Naive B cell (primary cell): Measurements from ENCODE around the gene C1QTNF6. TPM values are rescaled to one million over a fixed set of nuclear protein-coding genes. Genes with fewer than 3 reads are reported as not detected.

ENCODE experiments used
- ATAC-seq, 2 donors: fragments of 150-1000 bp; cut with Tn5 transposase; 2 replicates each; pipeline ENCODE4 v1.10.0; 2021; ENCODE audit warnings: low read depth in 2 of 2, mild to moderate bottlenecking in 2 of 2, moderate library complexity in 2 of 2
- DNase-seq: peaks from one replicate; pipeline ENCODE4 v3.0.0; 2022
- H3K27ac Mint-ChIP-seq, 6 donors: one replicate each; pipeline ENCODE4 v1.8.0; 2020 to 2022; ENCODE audit warnings: mild to moderate bottlenecking in 6 of 6, mixed read lengths in 6 of 6, moderate library complexity in 5 of 6, inconsistent platforms in 2 of 6
- H3K27me3 Mint-ChIP-seq, 3 donors: one replicate each; pipeline ENCODE4 v1.8.0; 2021 to 2022; ENCODE audit warnings: mixed read lengths in 3 of 3, mild to moderate bottlenecking in 1 of 3
- H3K36me3 Mint-ChIP-seq, 2 donors: one replicate each; pipeline ENCODE4 v1.8.0; 2020 to 2022; ENCODE audit warnings: mixed read lengths in 2 of 2, inconsistent platforms in 1 of 2, mild to moderate bottlenecking in 1 of 2
- H3K4me1 Mint-ChIP-seq, 3 donors: one replicate each; pipeline ENCODE4 v1.8.0; 2020 to 2022; ENCODE audit warnings: mixed read lengths in 3 of 3, inconsistent platforms in 1 of 3, mild to moderate bottlenecking in 1 of 3, moderate library complexity in 1 of 3
- H3K4me3 Mint-ChIP-seq, 8 donors: one replicate each; pipeline ENCODE4 v1.8.0; 2020 to 2022; ENCODE audit warnings: mild to moderate bottlenecking in 8 of 8, mixed read lengths in 8 of 8, moderate library complexity in 8 of 8, inconsistent platforms in 2 of 8
- H3K9me3 Mint-ChIP-seq, 7 donors: one replicate each; pipeline ENCODE4 v1.8.0; 2020 to 2022; ENCODE audit warnings: mixed read lengths in 7 of 7, mild to moderate bottlenecking in 5 of 7, inconsistent platforms in 2 of 7, moderate library complexity in 1 of 7
- polyA plus RNA-seq, 6 donors: library from polyadenylated mRNA; unstranded; fragments of 300-500 nt; fragmentation: Illumina TruSeq; gene quantifications; one replicate each; pipeline ENCODE4 v1.2.3, GENCODE V29; 2021; ENCODE audit warnings: low read depth in 6 of 6

Gene C1QTNF6
- polyA plus RNA-seq, 6 donors from 2014 or later, result 1.1 to 2.0 (median 1.5) TPM; not detected in 1

DNA sequence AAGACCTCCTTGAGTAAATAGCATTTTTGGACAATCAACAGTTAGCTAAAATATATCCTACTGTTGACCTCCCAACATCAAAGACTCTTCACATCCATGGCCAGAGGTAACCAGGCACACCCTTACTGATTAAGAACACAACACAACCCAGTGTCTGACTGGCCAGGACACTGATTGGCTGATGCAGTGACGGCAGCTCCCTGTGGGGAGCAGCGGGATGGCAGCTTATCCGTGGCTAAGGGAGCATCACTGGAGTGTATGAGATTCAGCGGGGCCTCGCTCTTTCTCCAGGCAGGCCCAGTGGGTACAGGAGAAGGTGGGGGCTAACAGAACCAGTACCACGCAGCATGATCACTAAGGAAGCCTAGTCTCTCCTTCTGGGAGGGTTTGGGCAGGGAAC, 28.0 kb downstream of the C1QTNF6 start:
- Mint-ChIP-seq H3K27me3 (peaks cover 5 to 29% (median 27%) of the 10 kb centered on the region in 3 donors), H3K27ac (no peak overlapping the region), H3K9me3 (peaks cover 0 to 2% (median 0%) of the 10 kb centered on the region in 7 donors), H3K4me1 (peaks cover 7 to 15% (median 14%) of the 10 kb centered on the region in 3 donors), H3K36me3 (no peaks in the 10 kb centered on the region), H3K4me3 (no peak overlapping the region)
- DNase-seq (no peak), ATAC-seq (no peak)

DNA sequence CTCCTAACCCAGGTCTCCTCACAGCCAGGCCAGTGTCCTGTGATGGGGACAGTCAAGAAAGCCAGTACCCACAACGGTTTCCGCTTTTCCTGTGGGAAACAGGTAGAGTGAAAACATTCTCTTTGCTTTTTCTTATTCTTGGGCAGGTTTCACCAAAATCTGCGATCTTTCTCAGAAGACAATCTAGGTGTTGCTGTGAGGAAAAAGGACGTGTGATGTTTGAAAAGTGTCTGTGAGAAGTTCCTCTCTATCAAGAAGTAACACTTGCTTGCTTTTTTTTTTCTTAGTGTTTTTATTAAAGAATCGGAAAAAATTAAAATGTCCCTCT, 29.1 kb downstream of the C1QTNF6 start:
- peaks cover 7 to 13% (median 12%) of the 10 kb centered on the region in 3 donors for H3K4me1 Mint-ChIP-seq
- H3K27ac Mint-ChIP-seq, result no peak overlapping the region
- peaks cover 5 to 35% (median 27%) of the 10 kb centered on the region in 3 donors for H3K27me3 Mint-ChIP-seq
- no peak for DNase-seq
- H3K4me3 Mint-ChIP-seq, result no peak overlapping the region
- no peak for ATAC-seq
- H3K9me3 Mint-ChIP-seq, result peaks cover 0 to 2% (median 0%) of the 10 kb centered on the region in 7 donors
- H3K36me3 Mint-ChIP-seq, result no peaks in the 10 kb centered on the region

DNA sequence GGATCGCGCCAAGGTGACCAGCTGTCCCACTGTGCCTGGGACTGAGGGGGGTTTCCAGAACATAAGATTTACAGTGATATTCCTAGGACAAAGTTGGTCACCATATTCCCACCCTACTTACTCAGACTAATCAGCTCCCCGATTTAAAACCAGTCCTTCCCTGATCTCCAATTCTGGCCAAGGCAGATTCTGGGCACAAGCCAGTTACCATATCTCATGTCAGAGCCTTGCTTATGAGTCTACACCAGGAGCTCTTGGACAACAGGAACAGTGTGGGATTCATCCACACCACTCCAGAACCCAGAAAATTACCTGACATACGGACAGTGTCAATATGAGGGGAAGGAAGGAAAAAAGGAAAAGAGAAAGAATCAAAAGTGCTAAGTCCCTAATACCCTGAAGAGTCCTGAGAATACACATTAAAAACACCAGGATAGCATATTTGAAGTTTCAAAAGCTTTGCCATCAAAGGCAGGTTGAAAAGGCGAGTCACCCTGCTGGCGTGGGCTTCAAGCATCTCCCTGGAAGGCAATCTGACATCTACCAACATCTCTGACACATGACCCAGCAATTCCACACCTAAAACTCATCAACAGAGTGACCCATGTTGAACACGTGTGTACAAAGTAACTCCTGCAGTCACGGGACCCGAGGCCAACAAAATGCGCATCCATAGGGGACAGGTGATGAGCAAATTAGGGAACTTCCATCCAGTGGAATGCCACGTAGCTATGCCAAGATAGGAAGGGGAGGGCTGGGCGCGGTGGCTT, 30.3 kb downstream of the C1QTNF6 start:
- DNase-seq, result no peak
- Mint-ChIP-seq H3K27me3 (peaks cover 5 to 35% (median 24%) of the 10 kb centered on the region in 3 donors), H3K4me1 (peaks cover 4 to 8% (median 7%) of the 10 kb centered on the region in 3 donors)

DNA sequence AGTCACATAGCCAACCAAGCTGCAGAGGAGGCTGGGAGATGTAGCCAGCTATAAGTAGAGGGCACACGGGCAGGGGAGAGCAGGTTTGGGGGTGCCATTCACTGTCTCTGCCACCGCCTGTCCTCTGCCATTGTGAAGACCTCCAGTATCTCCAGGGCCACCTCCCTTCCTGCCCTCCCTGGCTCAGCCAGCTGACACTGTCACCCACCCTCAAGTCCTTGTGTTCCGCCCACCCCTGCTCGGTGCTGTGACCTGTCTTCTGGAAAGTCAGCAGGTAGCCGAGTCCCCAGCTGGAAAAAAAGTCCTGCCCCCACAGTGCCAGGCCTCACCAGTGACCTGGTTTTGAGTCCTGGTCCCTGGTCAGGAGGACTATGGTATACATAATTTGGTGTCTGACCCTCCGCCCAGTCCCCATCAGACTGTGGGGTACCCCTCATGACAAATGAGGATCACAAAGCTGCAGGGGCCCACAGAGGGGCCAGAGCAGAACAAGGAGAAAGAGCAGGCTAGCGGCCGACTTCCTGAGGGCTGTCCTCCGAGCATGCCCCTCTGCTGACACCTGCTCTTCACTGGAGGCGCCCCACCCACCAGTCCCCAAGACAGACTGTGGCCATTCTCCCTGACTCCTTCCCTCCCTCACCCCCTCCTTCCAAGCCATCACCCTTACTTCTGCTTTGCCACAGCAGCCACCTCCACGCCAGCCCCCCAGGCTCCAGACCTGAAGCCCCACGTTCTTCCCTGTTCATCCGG, 31.2 kb downstream of the C1QTNF6 start:
- Mint-ChIP-seq H3K4me3 (no peak overlapping the region), H3K27me3 (peaks cover 5 to 35% (median 23%) of the 10 kb centered on the region in 3 donors), H3K36me3 (no peaks in the 10 kb centered on the region), H3K9me3 (peaks cover 0 to 5% (median 0%) of the 10 kb centered on the region in 7 donors), H3K4me1 (peaks cover 0 to 5% (median 0%) of the 10 kb centered on the region in 3 donors), H3K27ac (peak overlapping the region in 1 of 6 donors; percentile 72)
- no peak for DNase-seq
- ATAC-seq, result no peak

More for the DNA sequence above, 30.3 kb downstream of the C1QTNF6 start:
- no peaks in the 10 kb centered on the region for H3K36me3 Mint-ChIP-seq
- ATAC-seq, result no peak
- peaks cover 0 to 2% (median 0%) of the 10 kb centered on the region in 7 donors for H3K9me3 Mint-ChIP-seq
- H3K4me3 Mint-ChIP-seq, result no peak overlapping the region
- no peak overlapping the region for H3K27ac Mint-ChIP-seq

DNA sequence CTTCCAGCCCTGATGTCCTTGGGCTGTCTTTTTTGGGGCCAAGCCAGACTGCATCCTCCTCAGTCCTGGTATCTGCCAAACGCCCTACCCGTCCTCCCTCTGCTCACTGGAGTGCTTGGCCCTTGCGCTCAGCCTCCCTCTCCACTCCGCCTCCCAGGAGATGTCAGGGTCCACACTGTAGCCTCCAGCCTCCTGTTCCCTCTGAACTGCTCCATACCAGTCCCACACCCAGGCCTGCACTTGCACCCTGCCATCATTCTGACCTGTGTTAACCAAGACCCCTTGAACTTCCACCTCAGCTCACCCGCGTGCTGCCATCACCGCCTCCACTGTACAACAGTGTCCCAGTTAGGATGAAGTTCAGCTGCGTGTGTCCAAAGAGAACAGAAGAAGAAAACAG, 32.1 kb downstream of the C1QTNF6 start:
- Mint-ChIP-seq H3K4me3 (no peak overlapping the region), H3K27ac (peak overlapping the region in 2 of 6 donors; percentile 13 to 93), H3K36me3 (peaks cover 0 to 5% of the 10 kb centered on the region in 2 donors), H3K27me3 (peaks cover 12 to 43% (median 23%) of the 10 kb centered on the region in 3 donors), H3K4me1 (peaks cover 0 to 5% (median 0%) of the 10 kb centered on the region in 3 donors), H3K9me3 (peaks cover 0 to 14% (median under 1%) of the 10 kb centered on the region in 7 donors)
- DNase-seq, result no peak
- no peak for ATAC-seq

DNA sequence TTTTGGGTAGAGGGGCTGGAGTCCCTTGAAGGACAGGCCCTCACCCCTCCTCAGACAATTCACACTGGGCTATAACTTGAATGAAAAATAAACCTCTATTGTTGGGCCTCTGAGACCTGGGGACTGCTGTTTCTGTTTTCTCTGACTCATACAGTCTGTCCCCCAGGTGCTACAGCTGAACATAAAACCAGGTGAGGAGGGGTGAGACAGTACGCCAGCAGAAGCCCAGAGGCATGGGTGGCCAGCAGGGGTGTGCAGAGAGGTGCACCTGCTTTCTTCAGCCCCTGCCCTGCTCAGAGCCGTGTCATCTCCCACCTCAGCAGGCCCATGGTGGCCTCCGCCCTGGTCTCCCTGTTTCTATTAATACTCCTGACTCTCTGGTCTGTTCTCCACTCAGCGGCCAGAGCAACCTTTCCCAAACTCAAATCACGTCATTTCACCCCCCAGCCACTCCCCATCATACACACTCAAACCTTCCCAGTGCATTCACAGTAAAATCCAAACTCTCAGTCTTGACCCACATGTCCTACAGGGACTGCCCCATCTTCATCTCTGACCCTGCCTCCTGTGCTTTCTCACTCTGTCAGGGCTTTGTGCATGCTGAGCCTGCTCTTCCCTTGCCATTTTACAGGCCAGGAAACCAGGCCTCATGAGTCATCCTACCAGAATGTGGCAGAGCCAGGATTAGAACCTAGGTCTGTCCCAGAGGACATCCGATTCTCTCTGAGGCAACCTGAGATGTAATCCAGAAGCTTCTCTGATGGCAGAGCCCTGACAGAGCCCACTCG, 32.9 kb downstream of the C1QTNF6 start:
- H3K27ac Mint-ChIP-seq, result peak overlapping the region in 2 of 6 donors; percentile 58 to 79
- peaks cover 0 to 10% of the 10 kb centered on the region in 2 donors for H3K36me3 Mint-ChIP-seq
- peaks cover 0 to 20% (median 0%) of the 10 kb centered on the region in 7 donors for H3K9me3 Mint-ChIP-seq
- DNase-seq, result no peak
- H3K27me3 Mint-ChIP-seq, result peaks cover 12 to 43% (median 27%) of the 10 kb centered on the region in 3 donors
- H3K4me3 Mint-ChIP-seq, result peak overlapping the region in 1 of 8 donors; percentile 56
- peaks cover 1 to 6% (median 2%) of the 10 kb centered on the region in 3 donors for H3K4me1 Mint-ChIP-seq
- ATAC-seq, result no peak

DNA sequence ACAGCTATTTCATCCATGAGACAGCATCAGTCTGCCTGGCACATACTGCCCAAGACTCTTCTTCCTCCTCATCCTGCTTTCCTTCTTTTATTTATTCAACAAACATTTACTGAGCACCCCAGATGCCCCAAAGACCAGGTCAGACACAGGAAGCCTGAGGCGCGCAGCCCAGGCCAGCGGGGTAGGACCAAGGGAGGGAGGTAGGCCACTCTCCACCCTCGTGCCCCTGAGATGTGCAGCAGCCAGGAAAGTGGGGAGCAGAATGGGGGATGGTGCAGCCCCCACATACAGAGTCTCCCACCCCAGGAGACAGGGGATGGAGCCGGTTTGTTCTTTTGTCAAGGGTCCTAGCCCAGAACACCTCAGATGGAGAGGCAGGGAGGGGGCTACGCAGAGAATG, 34.1 kb downstream of the C1QTNF6 start:
- H3K4me1 Mint-ChIP-seq, result peaks cover 4 to 9% (median 5%) of the 10 kb centered on the region in 3 donors
- DNase-seq (no peak), ATAC-seq (no peak)

DNA sequence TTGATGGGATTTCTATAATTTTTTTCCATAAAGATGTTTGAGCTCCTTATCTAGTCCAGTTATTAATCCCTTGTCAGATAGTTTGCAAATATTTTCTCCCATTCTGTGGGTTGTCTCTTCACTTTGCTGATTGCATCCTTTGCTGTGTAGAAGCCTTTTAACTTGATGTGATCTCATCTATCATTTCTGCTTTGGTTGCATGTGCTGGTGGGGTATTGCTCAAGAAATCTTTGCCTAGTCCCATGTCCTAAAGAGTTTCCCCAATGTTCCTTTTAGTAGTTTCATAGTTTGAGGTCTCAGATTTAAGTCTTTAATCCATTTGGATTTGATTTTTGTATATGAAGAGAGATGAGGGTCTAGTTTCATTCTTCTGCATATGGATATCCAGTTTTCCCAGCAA, 36.6 kb downstream of the C1QTNF6 start:
- no peak overlapping the region for H3K4me3 Mint-ChIP-seq
- H3K4me1 Mint-ChIP-seq, result peaks cover 4 to 5% (median 4%) of the 10 kb centered on the region in 3 donors
- peaks cover 7 to 28% (median 17%) of the 10 kb centered on the region in 3 donors for H3K27me3 Mint-ChIP-seq
- no peak overlapping the region for H3K27ac Mint-ChIP-seq
- peaks cover 0 to 10% of the 10 kb centered on the region in 2 donors for H3K36me3 Mint-ChIP-seq
- no peak for ATAC-seq
- H3K9me3 Mint-ChIP-seq, result peaks cover 0 to 22% (median 0%) of the 10 kb centered on the region in 7 donors
- DNase-seq, result no peak

More for the DNA sequence above, 34.1 kb downstream of the C1QTNF6 start:
- Mint-ChIP-seq H3K36me3 (peaks cover 0 to 10% of the 10 kb centered on the region in 2 donors), H3K9me3 (peaks cover 0 to 22% (median 0%) of the 10 kb centered on the region in 7 donors), H3K27ac (no peak overlapping the region), H3K27me3 (peaks cover 12 to 43% (median 27%) of the 10 kb centered on the region in 3 donors), H3K4me3 (no peak overlapping the region)

DNA sequence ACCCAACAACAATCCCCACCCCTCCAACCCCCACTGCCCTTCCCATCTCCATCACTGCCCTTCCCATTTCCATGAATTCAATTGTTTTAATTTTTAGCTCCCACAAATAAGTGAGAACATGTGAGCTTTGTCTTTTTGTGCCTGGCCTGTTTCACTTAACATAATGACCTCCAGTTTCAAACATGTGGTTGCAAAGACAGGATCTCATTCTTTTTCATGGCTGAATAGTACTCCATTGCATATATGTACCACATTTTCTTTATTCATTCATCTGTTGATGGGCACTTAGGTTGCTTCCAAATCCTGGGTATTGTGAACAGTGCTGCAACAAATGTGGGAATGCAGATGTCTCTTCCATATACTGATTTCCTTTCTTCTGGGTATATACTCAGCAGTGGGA, 37.3 kb downstream of the C1QTNF6 start:
- H3K9me3 Mint-ChIP-seq, result peaks cover 0 to 22% (median 0%) of the 10 kb centered on the region in 7 donors
- ATAC-seq (no peak), DNase-seq (no peak)
- H3K4me1 Mint-ChIP-seq, result peaks cover 4 to 5% (median 4%) of the 10 kb centered on the region in 3 donors
- H3K27ac Mint-ChIP-seq, result no peak overlapping the region
- no peak overlapping the region for H3K4me3 Mint-ChIP-seq
- H3K36me3 Mint-ChIP-seq, result peaks cover 0 to 10% of the 10 kb centered on the region in 2 donors
- peaks cover 7 to 28% (median 17%) of the 10 kb centered on the region in 3 donors for H3K27me3 Mint-ChIP-seq

DNA sequence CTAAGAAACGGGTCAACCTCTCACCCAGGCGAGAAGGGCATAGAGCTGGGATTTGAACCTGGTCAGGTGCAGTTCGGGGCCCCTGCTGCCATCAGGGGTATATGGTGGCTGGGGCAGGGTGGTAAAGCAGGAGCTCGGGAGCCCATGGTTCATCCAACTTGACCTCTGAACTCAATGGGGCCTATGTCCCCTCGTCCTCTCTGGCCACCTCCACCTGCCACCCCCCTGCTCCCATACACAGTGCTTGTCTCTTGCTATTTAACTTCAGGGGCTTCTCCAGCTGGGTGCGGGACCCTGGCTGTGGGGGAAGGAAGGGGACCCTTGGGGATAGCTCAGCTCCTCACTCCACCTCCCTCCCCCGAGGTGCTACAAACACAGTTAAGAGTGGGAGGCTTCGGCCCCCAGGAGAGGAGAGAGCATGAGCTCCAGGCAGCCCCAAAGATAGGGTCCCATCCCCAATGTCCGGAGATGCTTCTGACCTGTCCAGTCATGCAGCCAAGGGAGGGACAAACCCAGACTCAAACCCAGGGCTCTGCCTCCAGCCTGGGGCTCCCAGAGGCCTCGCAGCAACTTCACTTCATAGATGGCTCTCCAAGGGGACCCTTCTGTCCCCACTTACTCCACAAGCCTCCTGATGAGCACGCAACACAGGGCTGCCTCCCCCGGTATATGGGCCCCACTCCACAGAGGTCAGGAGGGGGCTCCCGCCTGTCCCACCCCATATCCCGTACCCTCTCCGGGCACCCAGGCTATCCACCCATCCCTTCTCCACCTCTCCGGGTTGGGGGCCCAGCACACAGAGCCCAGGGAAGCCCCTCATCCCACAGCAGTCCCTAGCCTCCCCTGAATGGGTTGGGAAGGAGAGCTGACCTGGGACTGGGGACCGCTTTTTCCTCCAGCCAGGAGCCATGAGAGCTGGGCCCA, 39.0 kb downstream of the C1QTNF6 start:
- Mint-ChIP-seq H3K9me3 (peaks cover 0 to 22% (median 0%) of the 10 kb centered on the region in 7 donors), H3K27ac (no peak overlapping the region), H3K27me3 (peaks cover 7 to 29% (median 24%) of the 10 kb centered on the region in 3 donors), H3K36me3 (peaks cover 0 to 10% of the 10 kb centered on the region in 2 donors), H3K4me1 (peaks cover 4 to 5% (median 4%) of the 10 kb centered on the region in 3 donors), H3K4me3 (no peak overlapping the region)
- no peak for ATAC-seq
- DNase-seq, result no peak

DNA sequence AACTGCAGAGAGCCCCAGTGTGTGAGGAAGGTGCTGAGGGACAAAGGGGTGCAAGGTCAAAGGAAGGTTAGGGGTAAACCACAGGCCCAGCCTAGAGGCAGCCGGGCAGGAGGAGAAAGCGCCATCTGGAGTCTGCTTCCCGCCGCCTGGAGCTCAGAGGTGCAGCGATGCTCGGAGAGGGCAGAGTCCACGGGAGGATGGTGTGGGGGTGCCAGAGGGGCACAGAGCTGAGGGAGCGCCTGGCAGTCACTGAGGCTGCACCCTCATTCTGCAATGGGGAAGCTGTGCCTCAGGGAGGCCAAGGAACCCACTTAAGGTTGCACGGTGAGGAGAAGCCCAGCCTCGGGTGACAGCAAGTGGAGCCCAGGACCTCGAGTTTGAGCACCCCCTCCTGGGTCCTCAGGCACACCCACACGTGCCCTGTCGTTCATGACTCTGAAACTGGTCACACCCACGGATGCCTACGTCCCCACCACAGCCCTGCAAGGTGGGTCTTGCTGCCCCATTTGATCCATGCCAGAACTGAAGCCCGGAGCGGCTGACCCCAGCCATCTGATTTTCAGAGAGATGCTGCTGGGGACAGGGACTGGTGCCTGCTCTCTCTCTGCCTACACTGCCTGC, 39.9 kb downstream of the C1QTNF6 start:
- H3K9me3 Mint-ChIP-seq, result peaks cover 0 to 22% (median 0%) of the 10 kb centered on the region in 7 donors
- H3K27ac Mint-ChIP-seq, result no peak overlapping the region
- H3K4me3 Mint-ChIP-seq, result peak overlapping the region in 1 of 8 donors; percentile 48
- DNase-seq (no peak), ATAC-seq (no peak)
- peaks cover 7 to 38% (median 24%) of the 10 kb centered on the region in 3 donors for H3K27me3 Mint-ChIP-seq
- peaks cover 0 to 10% of the 10 kb centered on the region in 2 donors for H3K36me3 Mint-ChIP-seq
- H3K4me1 Mint-ChIP-seq, result peaks cover 4 to 5% (median 4%) of the 10 kb centered on the region in 3 donors
